ENCODE results near the gene ATXN1.

ATXN1 gene

GRCh38 chr6:16345449-16346330 is 415.6 kb downstream of the ATXN1 start:
- TF ChIP-seq CTCF (IDR thresholded peaks at IDR 0.05) = no peak
- H3K36me3 ChIP-seq (ENCODE audit: control insufficient read depth, insufficient read depth, low read length) = no peaks in the 10 kb centered on the region
- H3K4me1 ChIP-seq = no peaks in the 10 kb centered on the region
- H3K9ac ChIP-seq = no peak overlapping the region
- no peak overlapping the region for H3K4me3 ChIP-seq (ENCODE audit: low read depth, low read length)
- H3K27me3 ChIP-seq (ENCODE audit: control insufficient read depth, insufficient read depth, low read length) = peaks cover 3% of the 10 kb centered on the region
- no peaks in the 10 kb centered on the region for H3K9me3 ChIP-seq (ENCODE audit: control insufficient read depth, low read length)
- no peaks in the 10 kb centered on the region for H3K79me2 ChIP-seq
- no peak overlapping the region for H2AFZ ChIP-seq
- H3K27ac ChIP-seq = no peak overlapping the region
- H3K4me2 ChIP-seq (ENCODE audit: low read length) = no peak overlapping the region

DNA sequence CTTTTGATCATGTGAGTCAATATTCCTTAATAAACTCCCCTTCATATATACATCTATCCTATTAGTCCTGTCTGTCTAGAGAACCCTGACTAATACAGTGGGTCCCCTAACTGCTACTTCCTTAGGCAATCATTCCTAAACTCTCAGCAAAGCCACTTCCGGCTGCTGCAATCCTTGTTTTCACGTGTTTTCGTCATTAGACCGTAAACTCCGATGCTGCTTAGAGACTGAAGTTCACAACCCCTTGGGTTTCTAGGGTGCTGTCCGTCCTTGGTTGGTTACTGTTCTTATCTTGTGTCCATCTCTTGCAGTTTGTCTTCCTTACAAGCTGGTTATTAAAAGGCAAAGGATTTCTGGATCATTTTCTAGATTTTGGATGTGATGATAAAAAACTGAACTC is 416.5 kb downstream of the ATXN1 start:
- no peaks in the 10 kb centered on the region for H3K36me3 ChIP-seq (ENCODE audit: control insufficient read depth, insufficient read depth, low read length)
- peaks cover 3% of the 10 kb centered on the region for H3K27me3 ChIP-seq (ENCODE audit: control insufficient read depth, insufficient read depth, low read length)
- H2AFZ ChIP-seq = no peak overlapping the region
- no peak overlapping the region for H3K4me2 ChIP-seq (ENCODE audit: low read length)
- no peak overlapping the region for H3K9ac ChIP-seq
- H3K9me3 ChIP-seq (ENCODE audit: control insufficient read depth, low read length) = no peaks in the 10 kb centered on the region
- no peak for TF ChIP-seq CTCF (IDR thresholded peaks at IDR 0.05)
- H3K79me2 ChIP-seq = no peaks in the 10 kb centered on the region
- H3K4me3 ChIP-seq (ENCODE audit: low read depth, low read length) = no peak overlapping the region
- no peak overlapping the region for H3K27ac ChIP-seq
- H3K4me1 ChIP-seq = no peaks in the 10 kb centered on the region

DNA sequence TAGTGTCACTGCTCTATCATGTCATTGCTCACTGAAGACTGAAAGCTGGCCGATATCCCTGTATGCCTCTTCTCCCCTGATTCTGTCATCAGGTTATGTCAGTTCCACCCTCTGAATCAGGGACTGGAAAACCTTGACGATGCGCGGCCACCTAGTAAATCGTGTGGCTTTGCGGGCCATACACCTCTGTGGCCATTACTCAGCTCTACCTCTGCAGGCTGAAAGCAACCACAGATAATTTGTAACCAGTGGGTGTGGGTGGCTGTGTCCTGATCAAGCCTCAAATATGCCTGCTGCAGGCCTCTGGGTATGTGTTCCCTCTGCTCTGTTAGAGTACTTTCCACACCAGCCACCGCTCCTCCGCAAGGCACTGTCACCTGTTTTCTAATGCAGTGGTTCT is 417.7 kb downstream of the ATXN1 start:
- Histone ChIP-seq H3K4me3 (ENCODE audit: low read depth, low read length) (no peak overlapping the region), H2AFZ (no peak overlapping the region), H3K36me3 (ENCODE audit: control insufficient read depth, insufficient read depth, low read length) (no peaks in the 10 kb centered on the region), H3K27me3 (ENCODE audit: control insufficient read depth, insufficient read depth, low read length) (peaks cover 3% of the 10 kb centered on the region), H3K4me1 (peaks cover 3% of the 10 kb centered on the region), H3K9ac (no peak overlapping the region), H3K79me2 (no peaks in the 10 kb centered on the region), H3K27ac (no peak overlapping the region), H3K4me2 (ENCODE audit: low read length) (no peak overlapping the region), H3K9me3 (ENCODE audit: control insufficient read depth, low read length) (no peaks in the 10 kb centered on the region)
- no peak for TF ChIP-seq CTCF (IDR thresholded peaks at IDR 0.05)

GRCh38 chr6:16339265-16339587 is 422.0 kb downstream of the ATXN1 start:
- Histone ChIP-seq H2AFZ (no peak overlapping the region), H3K79me2 (no peaks in the 10 kb centered on the region), H3K27ac (no peak overlapping the region), H3K36me3 (ENCODE audit: control insufficient read depth, insufficient read depth, low read length) (no peaks in the 10 kb centered on the region), H3K27me3 (ENCODE audit: control insufficient read depth, insufficient read depth, low read length) (peaks cover 3% of the 10 kb centered on the region), H3K4me3 (ENCODE audit: low read depth, low read length) (no peak overlapping the region), H3K9me3 (ENCODE audit: control insufficient read depth, low read length) (no peaks in the 10 kb centered on the region), H3K9ac (no peak overlapping the region), H3K4me2 (ENCODE audit: low read length) (no peak overlapping the region), H3K4me1 (peaks cover 3% of the 10 kb centered on the region)
- no peak for TF ChIP-seq CTCF (IDR thresholded peaks at IDR 0.05)
